Kidney (tissue), 14 donors: Measurements from ENCODE around the gene ADAMTS17. TPM values are rescaled to one million over a fixed set of nuclear protein-coding genes. Genes with fewer than 3 reads are reported as not detected.

ENCODE experiments used
- DNase-seq, 5 donors: peaks; one replicate each; pipeline ENCODE4 v3.0.0-alpha.2; 2013 to 2020
- FAIRE-seq: peaks from 2 replicates; lab custom pipeline; 2012; peaks lifted over from hg19 to GRCh38; lab: Jason Lieb, UNC
- H3K27ac ChIP-seq, 2 donors: one replicate each; pipeline ENCODE4 v1.7.0; 2013; ENCODE audit warnings: low read depth in 2 of 2, low read length in 2 of 2, inconsistent platforms in 1 of 2
- H3K27me3 ChIP-seq: one replicate; pipeline ENCODE4 v1.7.1; 2013; ENCODE audit warnings: low read length, inconsistent platforms; ENCODE audit not compliant: control insufficient read depth, insufficient read depth
- H3K36me3 ChIP-seq, 3 donors: one replicate each; pipeline versions ENCODE4 v1.7.0 to v1.7.1; 2013; ENCODE audit warnings: low read length in 3 of 3, control low read depth in 1 of 3, inconsistent platforms in 1 of 3; ENCODE audit not compliant: insufficient read depth in 3 of 3, control insufficient read depth in 2 of 3
- H3K4me1 ChIP-seq, 3 donors: one replicate each; pipeline versions ENCODE4 v1.7.0 to v1.7.1; 2013; ENCODE audit warnings: low read length in 3 of 3, inconsistent platforms in 1 of 3, low read depth in 1 of 3; ENCODE audit not compliant: control insufficient read depth in 2 of 3, insufficient read depth in 2 of 3
- H3K4me3 ChIP-seq, 3 donors: one replicate each; pipeline versions ENCODE4 v1.7.0 to v1.8.1; 2013; ENCODE audit warnings: low read length in 3 of 3, control low read depth in 1 of 3, inconsistent platforms in 1 of 3
- H3K9ac ChIP-seq, 3 donors: one replicate each; pipeline versions ENCODE4 v1.7.0 to v1.7.1; 2013; ENCODE audit warnings: low read length in 3 of 3, control low read depth in 1 of 3, inconsistent platforms in 1 of 3
- H3K9me3 ChIP-seq, 3 donors: one replicate each; pipeline versions ENCODE4 v1.7.0 to v1.7.1; 2013; ENCODE audit warnings: low read length in 3 of 3, control low read depth in 1 of 3, inconsistent platforms in 1 of 3; ENCODE audit not compliant: control insufficient read depth in 2 of 3, insufficient read depth in 1 of 3
- intact Hi-C: fragments of 100-400 bp; cut with DNase I; formaldehyde crosslinking; loops from one replicate; pipeline ENCODE4 v1.11.1; 2022
- polyA plus RNA-seq: library from polyadenylated mRNA; stranded (reverse); fragments of 350-450 nt; fragmentation: Illumina TruSeq; extraction: RNeasy Lipid Tissue Mini Kit (QIAGEN cat#74804); gene quantifications from one replicate; pipeline ENCODE4 v1.2.3, GENCODE V29; 2014; ENCODE audit warnings: low read depth, low replicate concordance; ENCODE audit not compliant: insufficient read depth
- total RNA-seq: library from RNA; stranded (reverse); fragmentation: NEBNext Ultra II Directional; extraction: Animal tissue kit (Norgen Biotek cat#: 25700); gene quantifications from one replicate; pipeline ENCODE4 v1.2.1, GENCODE V29; 2021
- TF ChIP-seq, protein P1 (sequence below): IDR thresholded peaks from 3 replicates; pipeline ENCODE4 v1.5.1; 2012; ENCODE audit warnings: mild to moderate bottlenecking, moderate library complexity, borderline replicate concordance; ENCODE audit not compliant: insufficient read depth; ENCODE audit errors: extremely low read depth
- donor health status: control.
- donor health status: control.
- donor health status: control.
- donor health status: control.
- donor health status: control.
- donor health status: DM: yes; HTN: yes; CAD: no.
- donor health status: Normal renal cell carcinoma (clear cell type).

The ADAMTS17 gene
- total and polyA plus RNA-seq, 2 donors from 2014 or later: 1.7 to 2.2 TPM

DNA sequence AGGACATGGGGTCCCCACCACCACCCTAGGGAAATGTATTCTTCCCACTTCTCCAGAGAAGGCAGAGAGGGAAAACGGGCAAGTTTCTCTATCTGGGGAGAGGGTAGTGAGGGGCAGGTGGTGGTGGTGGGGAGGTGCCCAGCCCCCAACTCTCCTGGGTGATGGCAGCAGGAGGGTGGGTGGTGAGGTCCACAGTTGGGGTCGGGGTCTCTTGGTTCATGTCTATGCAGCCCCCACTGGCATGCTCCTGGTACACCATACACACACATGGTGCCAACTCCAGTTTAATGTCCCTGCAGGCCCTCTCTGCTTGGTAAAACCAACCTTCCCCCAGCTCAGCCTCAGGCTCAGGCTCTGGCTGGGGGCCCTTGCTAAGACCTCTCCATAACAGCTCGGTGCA lies 354.1 kb downstream of the ADAMTS17 start:
- no peaks in the 10 kb centered on the region for H3K36me3 ChIP-seq
- no peak overlapping the region for H3K4me3 ChIP-seq
- DNase-seq (peak in 1 of 5 donors; percentile 29), FAIRE-seq (no peak)
- intact Hi-C loops: no loop called here
- H3K9me3 ChIP-seq: no peaks in the 10 kb centered on the region
- peaks cover 0 to 4% (median 0%) of the 10 kb centered on the region in 3 donors for H3K4me1 ChIP-seq
- TF ChIP-seq, protein P1, sequence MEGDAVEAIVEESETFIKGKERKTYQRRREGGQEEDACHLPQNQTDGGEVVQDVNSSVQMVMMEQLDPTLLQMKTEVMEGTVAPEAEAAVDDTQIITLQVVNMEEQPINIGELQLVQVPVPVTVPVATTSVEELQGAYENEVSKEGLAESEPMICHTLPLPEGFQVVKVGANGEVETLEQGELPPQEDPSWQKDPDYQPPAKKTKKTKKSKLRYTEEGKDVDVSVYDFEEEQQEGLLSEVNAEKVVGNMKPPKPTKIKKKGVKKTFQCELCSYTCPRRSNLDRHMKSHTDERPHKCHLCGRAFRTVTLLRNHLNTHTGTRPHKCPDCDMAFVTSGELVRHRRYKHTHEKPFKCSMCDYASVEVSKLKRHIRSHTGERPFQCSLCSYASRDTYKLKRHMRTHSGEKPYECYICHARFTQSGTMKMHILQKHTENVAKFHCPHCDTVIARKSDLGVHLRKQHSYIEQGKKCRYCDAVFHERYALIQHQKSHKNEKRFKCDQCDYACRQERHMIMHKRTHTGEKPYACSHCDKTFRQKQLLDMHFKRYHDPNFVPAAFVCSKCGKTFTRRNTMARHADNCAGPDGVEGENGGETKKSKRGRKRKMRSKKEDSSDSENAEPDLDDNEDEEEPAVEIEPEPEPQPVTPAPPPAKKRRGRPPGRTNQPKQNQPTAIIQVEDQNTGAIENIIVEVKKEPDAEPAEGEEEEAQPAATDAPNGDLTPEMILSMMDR: no peak
- no peak overlapping the region for H3K9ac ChIP-seq
- H3K27ac ChIP-seq: no peak overlapping the region
- no peaks in the 10 kb centered on the region for H3K27me3 ChIP-seq

DNA sequence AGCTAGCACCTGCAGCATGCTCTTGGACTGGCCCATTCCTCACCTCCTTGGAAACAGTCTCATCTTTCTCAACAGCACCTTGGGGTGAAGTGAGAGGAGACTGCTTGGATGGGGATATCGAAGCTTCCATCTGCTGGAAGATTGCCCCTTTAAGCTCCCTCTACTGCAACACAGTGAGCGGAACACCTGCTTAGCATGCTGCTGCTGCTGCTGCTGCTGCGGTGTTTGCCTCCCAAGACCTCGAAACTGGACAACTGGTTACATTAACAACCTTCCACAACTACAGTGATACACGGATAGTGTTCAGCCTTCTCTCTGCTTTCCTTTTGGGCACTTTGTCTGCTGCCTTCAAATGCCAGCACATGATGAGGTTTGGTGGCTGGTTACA lies 354.7 kb downstream of the ADAMTS17 start:
- no peak for DNase-seq
- Histone ChIP-seq H3K27ac (no peak overlapping the region), H3K36me3 (no peaks in the 10 kb centered on the region), H3K4me3 (no peak overlapping the region), H3K9me3 (no peaks in the 10 kb centered on the region), H3K9ac (no peak overlapping the region), H3K27me3 (no peaks in the 10 kb centered on the region), H3K4me1 (peaks cover 0 to 4% (median 0%) of the 10 kb centered on the region in 3 donors)
- intact Hi-C loops: no loop called here
- FAIRE-seq: no peak
- TF ChIP-seq, protein P1: no peak

DNA sequence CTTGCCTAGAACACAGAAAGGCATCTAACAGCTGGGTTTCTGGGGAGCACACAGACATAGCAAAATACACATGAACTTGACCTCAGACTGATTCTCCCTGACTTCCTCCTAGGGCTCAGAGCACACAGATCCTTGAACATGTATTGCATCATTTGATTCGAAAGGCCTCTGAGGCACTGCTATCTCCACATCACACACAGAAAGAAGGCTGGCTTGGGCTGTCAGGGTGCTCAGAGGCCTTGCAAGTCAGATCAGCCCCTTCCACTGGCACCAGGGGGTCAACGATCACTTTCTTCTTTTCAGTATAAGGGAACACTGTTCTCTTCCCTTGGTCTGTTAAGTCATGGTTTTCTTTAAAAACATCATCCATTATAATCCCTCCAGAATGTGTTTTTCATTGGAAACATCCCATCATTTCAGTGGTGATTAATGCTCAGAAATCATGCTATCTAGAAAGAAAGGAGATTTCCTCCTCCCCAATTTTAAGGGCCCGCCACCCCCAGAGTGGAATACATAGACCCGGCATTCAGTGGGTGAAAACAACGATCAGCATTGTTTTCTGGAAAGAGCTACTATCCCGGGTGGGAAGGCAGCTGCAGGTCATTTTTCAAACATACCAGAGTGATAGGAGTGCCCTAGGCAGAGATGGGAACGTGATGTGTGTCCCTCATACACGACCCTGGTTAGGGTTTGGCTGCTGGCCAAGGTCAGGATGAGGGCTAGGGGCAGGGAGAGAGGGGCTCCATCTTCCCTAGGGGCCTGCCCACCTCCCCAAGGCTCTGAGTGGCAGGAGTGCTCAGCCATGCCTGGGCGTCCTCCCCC lies 355.3 kb downstream of the ADAMTS17 start:
- peak in 1 of 5 donors; percentile 51 for DNase-seq
- TF ChIP-seq, protein P1: no peak
- FAIRE-seq: no peak
- H3K9me3 ChIP-seq: no peaks in the 10 kb centered on the region
- H3K27me3 ChIP-seq: no peaks in the 10 kb centered on the region
- H3K27ac ChIP-seq: no peak overlapping the region
- no peaks in the 10 kb centered on the region for H3K36me3 ChIP-seq
- H3K4me3 ChIP-seq: no peak overlapping the region
- H3K4me1 ChIP-seq: peaks cover 0 to 4% (median 0%) of the 10 kb centered on the region in 3 donors
- no peak overlapping the region for H3K9ac ChIP-seq
- intact Hi-C loops: no loop called here
